ENCODE data around the gene TMEM82.

Gene TMEM82

GRCh38 chr1:15736892-15737261 lies 5.4 kb upstream of the TMEM82 start:
- no peak for DNase-seq

DNA sequence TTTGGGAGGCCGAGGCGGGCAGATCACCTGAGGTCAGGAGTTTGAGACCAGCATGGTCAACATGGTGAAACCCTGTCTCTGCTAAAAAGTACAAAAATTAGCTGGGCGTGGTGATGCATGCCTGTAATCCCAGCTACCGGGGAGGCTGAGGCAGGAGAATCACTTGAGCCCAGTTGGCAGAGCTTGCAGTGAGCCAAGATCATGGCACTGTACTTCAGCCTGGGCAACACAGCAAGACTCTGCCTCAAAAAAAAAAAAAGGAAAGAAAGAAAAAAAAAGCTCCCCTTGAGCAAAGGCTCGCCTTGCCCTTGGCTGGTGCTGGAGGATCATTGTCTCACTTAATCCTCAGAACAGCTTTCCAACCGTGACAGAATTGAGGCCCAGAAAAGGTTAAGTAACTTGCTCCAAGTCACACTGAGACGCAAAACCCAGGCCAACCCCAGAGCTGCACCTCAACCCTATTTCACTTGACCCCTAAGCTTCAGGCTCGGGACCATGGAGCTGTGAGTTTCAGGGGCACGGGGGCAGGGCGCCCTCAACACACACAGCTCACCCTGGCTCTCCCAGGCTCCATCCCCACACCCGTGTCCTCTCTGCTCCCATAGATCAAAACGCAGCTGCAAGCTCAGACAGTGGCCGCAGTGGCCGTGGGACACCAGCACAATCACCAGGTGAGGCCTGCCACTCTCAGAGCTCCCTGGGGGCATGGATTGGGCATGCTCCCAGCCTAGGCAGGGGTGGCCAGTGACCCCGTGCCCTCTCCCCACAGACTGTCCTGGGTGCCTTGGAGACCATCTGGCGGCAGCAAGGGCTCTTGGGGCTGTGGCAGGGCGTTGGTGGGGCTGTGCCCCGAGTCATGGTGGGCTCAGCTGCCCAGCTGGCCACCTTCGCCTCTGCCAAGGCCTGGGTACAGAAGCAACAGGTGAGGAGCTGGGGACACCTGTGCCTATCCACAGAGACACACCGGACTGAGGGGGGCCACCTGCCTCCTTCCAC lies 4.7 kb upstream of the TMEM82 start:
- no peak for DNase-seq

DNA sequence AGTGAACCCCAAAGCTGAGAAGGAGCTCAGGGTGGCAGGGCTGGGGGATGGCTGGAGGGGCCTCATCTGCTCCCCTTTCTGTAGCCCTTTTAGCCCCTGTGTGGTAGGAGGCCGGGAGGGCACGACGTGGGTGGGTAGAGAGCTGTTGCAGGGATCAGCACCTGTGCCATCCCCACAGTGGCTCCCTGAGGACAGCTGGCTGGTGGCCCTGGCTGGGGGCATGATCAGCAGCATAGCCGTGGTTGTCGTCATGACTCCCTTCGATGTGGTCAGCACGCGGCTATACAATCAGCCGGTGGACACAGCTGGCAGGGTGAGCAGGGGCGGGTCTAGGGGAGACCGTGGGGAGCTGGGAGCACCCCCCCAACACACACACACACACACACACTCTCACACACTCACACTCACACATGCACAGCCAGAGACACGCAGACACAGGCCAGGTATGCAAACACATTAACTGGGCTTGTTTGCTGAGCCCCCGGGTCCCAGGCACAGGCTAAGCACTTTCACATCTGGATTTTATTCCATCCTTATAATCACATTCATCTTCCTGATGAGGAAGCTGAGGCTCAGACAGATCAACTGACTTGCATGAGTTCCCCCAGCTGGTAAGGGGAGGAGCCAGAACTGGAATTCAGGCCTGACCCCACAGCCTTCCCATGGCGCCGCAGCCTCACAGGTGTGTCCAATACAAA lies 3.7 kb upstream of the TMEM82 start:
- DNase-seq, result no peak

- no peak for DNase-seq
Measured at GRCh38 chr1:15739259-15739658, 3.0 kb upstream of the TMEM82 start.

- DNase-seq, result no peak
Measured at GRCh38 chr1:15739745-15740144, 2.6 kb upstream of the TMEM82 start.

GRCh38 chr1:15740924-15741850 lies 1.1 kb upstream of the TMEM82 start:
- DNase-seq, result peak; percentile 63

- DNase-seq, result no peak
Measured at GRCh38 chr1:15744122-15744679, 1.9 kb downstream of the TMEM82 start.

- DNase-seq, result no peak
Measured at GRCh38 chr1:15747378-15747777, 5.1 kb downstream of the TMEM82 start.

DNA sequence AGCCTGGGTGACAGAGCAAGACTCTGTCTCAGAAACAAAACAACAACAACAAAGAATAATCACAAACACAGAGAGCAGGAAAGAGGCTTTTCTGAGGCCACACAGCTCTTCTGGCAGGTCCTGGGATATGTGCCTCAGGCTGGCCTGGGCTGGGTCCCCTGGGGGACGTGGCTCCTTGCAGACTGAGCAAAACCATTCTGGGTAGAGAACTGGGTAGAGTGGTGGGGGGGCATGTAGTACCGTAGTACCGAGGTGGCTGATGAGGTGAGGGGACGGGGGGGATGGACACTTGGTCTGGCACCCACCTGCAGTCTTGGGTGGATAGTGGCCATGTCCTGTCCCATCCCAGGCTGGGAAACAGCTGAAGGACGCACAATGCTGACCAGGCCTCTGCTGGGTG lies 6.0 kb downstream of the TMEM82 start:
- DNase-seq, result no peak

- no peak for DNase-seq
Measured at GRCh38 chr1:15748690-15749398, 6.5 kb downstream of the TMEM82 start.

- DNase-seq, result peak; percentile 70
Measured at GRCh38 chr1:15749399-15750291, 7.3 kb downstream of the TMEM82 start.

- no peak for DNase-seq
Measured at GRCh38 chr1:15750924-15751323, 8.6 kb downstream of the TMEM82 start.

GRCh38 chr1:15751717-15752116 lies 9.4 kb downstream of the TMEM82 start:
- no peak for DNase-seq

GRCh38 chr1:15753776-15754175 lies 11.5 kb downstream of the TMEM82 start:
- no peak for DNase-seq

- DNase-seq, result no peak
Measured at GRCh38 chr1:15755021-15755645, 12.8 kb downstream of the TMEM82 start.

DNA sequence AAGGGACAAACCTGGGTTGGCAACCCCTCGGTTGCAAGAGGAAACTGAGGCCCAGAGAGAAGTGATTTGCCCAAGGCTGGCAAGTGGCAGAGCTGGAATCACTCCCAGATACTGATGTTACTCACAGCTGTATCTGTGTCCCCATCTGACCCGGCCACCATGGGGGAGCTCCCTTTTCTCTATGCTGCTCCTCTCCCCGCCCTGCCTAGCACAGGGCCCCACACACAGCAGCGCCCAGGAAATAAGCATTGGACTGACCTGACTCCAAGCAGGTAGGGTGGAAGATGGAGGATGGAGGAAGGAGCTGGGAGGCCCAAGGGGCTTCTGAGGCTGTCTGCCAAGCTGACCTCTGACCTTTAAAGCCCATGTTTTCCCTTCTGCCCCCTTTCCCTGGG lies 13.3 kb downstream of the TMEM82 start:
- DNase-seq, result no peak

DNA sequence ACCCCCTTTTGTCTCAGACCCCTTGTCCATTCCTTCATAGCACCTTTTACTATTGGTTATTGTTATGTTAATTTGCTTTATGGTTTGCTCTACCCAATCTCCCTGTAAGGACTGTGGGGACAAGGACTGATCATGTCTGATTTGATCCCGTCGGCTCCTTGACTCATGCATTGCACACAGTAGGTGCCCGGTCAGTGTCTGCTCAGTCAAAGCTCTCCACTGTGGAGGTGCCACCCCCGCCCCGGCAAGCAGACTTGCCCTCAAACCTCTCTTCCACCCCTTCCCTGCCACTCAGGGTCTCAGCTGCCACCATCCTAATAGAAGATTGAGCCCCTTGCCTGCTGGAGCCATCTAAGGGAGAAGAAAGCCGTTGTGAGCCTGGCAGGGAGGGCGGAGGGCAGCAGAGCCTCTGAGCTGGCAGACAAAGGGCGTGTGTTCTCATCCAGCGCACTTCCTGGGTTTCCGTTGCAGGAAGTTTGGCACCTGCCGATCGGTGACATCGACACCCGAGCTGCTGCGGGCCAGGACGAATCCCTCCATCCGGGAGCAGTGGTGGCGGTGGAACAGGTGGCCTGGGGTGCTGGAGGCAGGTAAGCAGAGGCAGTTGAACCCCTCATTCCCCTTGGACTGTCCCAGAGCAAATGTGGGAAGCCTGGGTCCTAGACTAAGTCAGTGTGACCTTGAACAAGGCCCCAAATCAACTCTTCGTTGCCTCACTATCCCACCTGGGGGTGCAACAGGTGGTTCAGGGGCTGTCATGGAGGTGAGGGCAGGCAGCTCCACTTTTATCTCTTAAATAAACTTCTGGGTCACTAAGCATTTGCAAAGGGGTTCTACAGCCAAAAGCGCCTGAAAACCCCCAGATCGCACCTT lies 14.1 kb downstream of the TMEM82 start:
- no peak for DNase-seq

- no peak for DNase-seq
Measured at GRCh38 chr1:15757016-15757543, 14.8 kb downstream of the TMEM82 start.
